GM10266 (cell line): ENCODE data around the gene LSM3.

Experiments
- DNase-seq: peaks from one replicate; pipeline ENCODE4 v3.0.0; 2012; ENCODE audit errors: extremely low spot score
- TF ChIP-seq, protein P1 (sequence below): IDR thresholded peaks from 2 replicates; pipeline ENCODE4 v1.5.1; 2012; ENCODE audit warnings: mild to moderate bottlenecking, low read depth; ENCODE audit not compliant: control insufficient read depth, insufficient read depth; ENCODE audit errors: missing control alignments

LSM3 gene

DNA sequence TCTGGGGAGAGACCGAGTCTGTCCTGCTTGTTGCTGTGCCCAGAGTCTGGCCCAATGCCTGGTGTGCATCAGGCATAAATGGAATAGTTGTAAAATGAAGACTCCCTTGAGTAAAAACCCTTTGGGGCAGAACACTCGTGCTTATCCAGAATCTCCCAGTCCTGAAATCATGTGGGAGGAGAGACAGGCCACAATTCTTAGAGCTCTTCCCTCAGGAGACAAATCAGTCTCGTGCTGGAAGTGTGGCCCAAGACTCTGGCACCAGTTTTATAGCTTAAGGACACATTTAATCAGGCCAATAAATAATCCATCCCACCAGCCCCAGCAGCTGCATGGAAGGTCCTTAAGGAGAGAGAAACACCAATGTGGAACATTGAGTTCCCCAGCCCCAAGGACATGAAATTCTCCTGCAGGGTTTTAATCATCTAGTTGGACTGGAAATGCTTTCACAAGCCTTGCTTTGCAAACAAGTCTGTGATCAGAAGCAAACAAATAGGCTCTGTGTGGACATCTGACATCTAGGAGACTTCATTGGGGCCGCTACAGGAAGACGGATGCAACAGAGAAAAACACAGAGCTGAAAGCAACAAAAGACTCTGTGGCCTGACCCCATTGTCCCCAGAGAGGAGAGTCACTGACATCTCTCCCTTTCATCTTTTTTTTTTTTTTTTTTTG is 70.4 kb downstream of the LSM3 start:
- TF ChIP-seq, protein P1, sequence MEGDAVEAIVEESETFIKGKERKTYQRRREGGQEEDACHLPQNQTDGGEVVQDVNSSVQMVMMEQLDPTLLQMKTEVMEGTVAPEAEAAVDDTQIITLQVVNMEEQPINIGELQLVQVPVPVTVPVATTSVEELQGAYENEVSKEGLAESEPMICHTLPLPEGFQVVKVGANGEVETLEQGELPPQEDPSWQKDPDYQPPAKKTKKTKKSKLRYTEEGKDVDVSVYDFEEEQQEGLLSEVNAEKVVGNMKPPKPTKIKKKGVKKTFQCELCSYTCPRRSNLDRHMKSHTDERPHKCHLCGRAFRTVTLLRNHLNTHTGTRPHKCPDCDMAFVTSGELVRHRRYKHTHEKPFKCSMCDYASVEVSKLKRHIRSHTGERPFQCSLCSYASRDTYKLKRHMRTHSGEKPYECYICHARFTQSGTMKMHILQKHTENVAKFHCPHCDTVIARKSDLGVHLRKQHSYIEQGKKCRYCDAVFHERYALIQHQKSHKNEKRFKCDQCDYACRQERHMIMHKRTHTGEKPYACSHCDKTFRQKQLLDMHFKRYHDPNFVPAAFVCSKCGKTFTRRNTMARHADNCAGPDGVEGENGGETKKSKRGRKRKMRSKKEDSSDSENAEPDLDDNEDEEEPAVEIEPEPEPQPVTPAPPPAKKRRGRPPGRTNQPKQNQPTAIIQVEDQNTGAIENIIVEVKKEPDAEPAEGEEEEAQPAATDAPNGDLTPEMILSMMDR = no peak
- no peak for DNase-seq
